OCI-LY3 (cell line): ENCODE measurements around the gene ZNF865.

ENCODE experiments used
- EZH2phosphoT487 ChIP-seq: fragments of 200-600 bp; shearing (Covaris generic); IDR thresholded peaks from 2 replicates; pipeline ENCODE4 v1.6.1; 2018; ENCODE audit warnings: antibody characterized with exemption, mixed run types, low read depth
- TF ChIP-seq, protein P1 (sequence below): fragments of 200-600, 300-600 bp; sonication (generic); IDR thresholded peaks from 2 replicates; pipeline ENCODE4 v1.5.1; 2014; ENCODE audit warnings: antibody characterized with exemption, low read length, low read depth

- TF ChIP-seq, protein P1, sequence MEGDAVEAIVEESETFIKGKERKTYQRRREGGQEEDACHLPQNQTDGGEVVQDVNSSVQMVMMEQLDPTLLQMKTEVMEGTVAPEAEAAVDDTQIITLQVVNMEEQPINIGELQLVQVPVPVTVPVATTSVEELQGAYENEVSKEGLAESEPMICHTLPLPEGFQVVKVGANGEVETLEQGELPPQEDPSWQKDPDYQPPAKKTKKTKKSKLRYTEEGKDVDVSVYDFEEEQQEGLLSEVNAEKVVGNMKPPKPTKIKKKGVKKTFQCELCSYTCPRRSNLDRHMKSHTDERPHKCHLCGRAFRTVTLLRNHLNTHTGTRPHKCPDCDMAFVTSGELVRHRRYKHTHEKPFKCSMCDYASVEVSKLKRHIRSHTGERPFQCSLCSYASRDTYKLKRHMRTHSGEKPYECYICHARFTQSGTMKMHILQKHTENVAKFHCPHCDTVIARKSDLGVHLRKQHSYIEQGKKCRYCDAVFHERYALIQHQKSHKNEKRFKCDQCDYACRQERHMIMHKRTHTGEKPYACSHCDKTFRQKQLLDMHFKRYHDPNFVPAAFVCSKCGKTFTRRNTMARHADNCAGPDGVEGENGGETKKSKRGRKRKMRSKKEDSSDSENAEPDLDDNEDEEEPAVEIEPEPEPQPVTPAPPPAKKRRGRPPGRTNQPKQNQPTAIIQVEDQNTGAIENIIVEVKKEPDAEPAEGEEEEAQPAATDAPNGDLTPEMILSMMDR: no peak
- TF ChIP-seq EZH2phosphoT487: no peak
These were observed 38.4 kb downstream of the ZNF865 start for GRCh38 chr19:55643887-55644176.
